Fibroblast of peridontal ligament (primary cell): ENCODE data around the gene SIGLEC7.

ENCODE experiments used
- DNase-seq: peaks from one replicate; pipeline ENCODE4 v3.0.0-alpha.2; 2010; ENCODE audit errors: extremely low read depth

SIGLEC7 gene

GRCh38 chr19:51142119-51142518 is at the start of gene SIGLEC7:
Gene SIGLEC7, plus strand, starts transcription at chr19:51142301. Its CDS starts 69 bp downstream, at chr19:51142370.
- no peak for DNase-seq

- DNase-seq = no peak
These were observed 49.0 kb upstream of the SIGLEC7 start for GRCh38 chr19:51093101-51093500.

GRCh38 chr19:51093510-51094345 is 48.4 kb upstream of the SIGLEC7 start:
- DNase-seq = no peak

GRCh38 chr19:51094696-51095279 is 47.3 kb upstream of the SIGLEC7 start:
- no peak for DNase-seq

GRCh38 chr19:51096473-51097165 is 45.5 kb upstream of the SIGLEC7 start:
- DNase-seq = no peak

- peak; percentile 11 for DNase-seq
These were observed 44.8 kb upstream of the SIGLEC7 start for GRCh38 chr19:51097166-51097738.

GRCh38 chr19:51097796-51098195 is 44.3 kb upstream of the SIGLEC7 start:
- DNase-seq = no peak

- no peak for DNase-seq
These were observed 43.6 kb upstream of the SIGLEC7 start for GRCh38 chr19:51098365-51099046.

GRCh38 chr19:51099047-51099382 is 43.1 kb upstream of the SIGLEC7 start:
- DNase-seq = no peak

- DNase-seq = no peak
These were observed 41.5 kb upstream of the SIGLEC7 start for GRCh38 chr19:51100601-51101000.

GRCh38 chr19:51101171-51101865 is 40.8 kb upstream of the SIGLEC7 start:
- no peak for DNase-seq

GRCh38 chr19:51102991-51103390 is 39.1 kb upstream of the SIGLEC7 start:
- DNase-seq = no peak

- no peak for DNase-seq
These were observed 38.2 kb upstream of the SIGLEC7 start for GRCh38 chr19:51103926-51104341.

GRCh38 chr19:51107406-51108065 is 34.6 kb upstream of the SIGLEC7 start:
- DNase-seq = peak; percentile 23

GRCh38 chr19:51108066-51108804 is 33.9 kb upstream of the SIGLEC7 start, which contains the start of gene CTU1:
Gene CTU1, minus strand, starts transcription at chr19:51108409. Its CDS starts 3,840 bp downstream, at chr19:51104569.
- peak; percentile 99 for DNase-seq

- no peak for DNase-seq
These were observed 33.3 kb upstream of the SIGLEC7 start for GRCh38 chr19:51108805-51109146.

- no peak for DNase-seq
These were observed 31.5 kb upstream of the SIGLEC7 start for GRCh38 chr19:51110666-51110971.

GRCh38 chr19:51111606-51112005 is 30.5 kb upstream of the SIGLEC7 start:
- DNase-seq = no peak

- no peak for DNase-seq
These were observed 27.9 kb upstream of the SIGLEC7 start for GRCh38 chr19:51114087-51114729.
